Measurements from ENCODE around the gene FBXW4.

DNA sequence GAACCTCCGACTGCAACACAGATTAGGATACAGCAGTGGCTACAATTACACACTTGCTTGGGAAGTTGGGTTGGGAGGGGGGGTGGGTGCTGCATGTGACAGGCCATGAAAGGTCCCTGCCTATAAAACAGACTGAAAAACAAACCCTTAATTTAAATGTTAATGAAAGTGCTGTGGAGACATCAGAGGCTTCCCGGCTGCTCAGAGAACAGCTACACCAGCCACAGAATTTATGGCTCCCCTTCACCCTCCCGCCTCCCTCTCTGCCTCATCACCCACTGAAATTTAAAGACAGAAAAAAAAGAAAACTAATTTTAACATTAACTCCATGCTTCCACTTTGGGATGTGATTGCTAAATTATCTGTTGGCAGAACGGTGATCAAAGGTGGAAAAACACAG is 34.7 kb downstream of the FBXW4 start:
- TF ChIP-seq POLR2AphosphoS5 (IDR thresholded peaks at IDR 0.05; ENCODE audit: low read depth, low read length) (no peak), SPI1 (IDR thresholded peaks at IDR 0.05; ENCODE audit: low read depth, low read length) (no peak), POLR2A (IDR thresholded peaks at IDR 0.05; ENCODE audit: low read depth, low read length) (no peak), TAF1 (IDR thresholded peaks at IDR 0.05; ENCODE audit: low read depth, low read length) (no peak), PAX5 (IDR thresholded peaks at IDR 0.05; ENCODE audit: insufficient read depth, low read length, severe bottlenecking) (no peak)

Data from GM12891 (cell line).